SK-N-SH treated with all-trans-retinoic acid at 6 μM for 48 hours (cell line): ENCODE data around the gene STXBP3.

Experiments
- ATAC-seq: fragments of 200-7000 bp; cut with Tn5 transposase; 3 replicates; pipeline ENCODE4 v1.9.1; 2020; ENCODE audit warnings: mild to moderate bottlenecking, moderate library complexity
- ARNTL ChIP-seq: fragments of 450-650 bp; formaldehyde crosslinking; IDR thresholded peaks from 2 replicates; pipeline ENCODE4 v1.5.0; 2020; ENCODE audit warnings: low read depth, mild to moderate bottlenecking, moderate library complexity, borderline replicate concordance
- BACH2 ChIP-seq: fragments of 250-450 bp; sonication (Bioruptor Pico); IDR thresholded peaks from 2 replicates; pipeline ENCODE4 v1.9.0; 2021; ENCODE audit warnings: mild to moderate bottlenecking, borderline replicate concordance
- CSDC2 ChIP-seq: fragments of 250-450 bp; sonication (Bioruptor Pico); IDR thresholded peaks from 2 replicates; pipeline ENCODE4 v1.5.0; 2020; ENCODE audit warnings: mild to moderate bottlenecking, moderate library complexity
- ESRRG ChIP-seq: fragments of 250-450 bp; sonication (Bioruptor Pico); IDR thresholded peaks from 2 replicates; pipeline ENCODE4 v1.6.1; 2021; ENCODE audit warnings: mild to moderate bottlenecking
- GLIS3 ChIP-seq: fragments of 250-450 bp; sonication (Bioruptor Pico); IDR thresholded peaks from 2 replicates; pipeline ENCODE4 v1.5.0; 2020; ENCODE audit warnings: mild to moderate bottlenecking, moderate library complexity
- ISL1 ChIP-seq: fragments of 250-450 bp; sonication (Bioruptor Pico); IDR thresholded peaks from 2 replicates; pipeline ENCODE4 v2.1.2; 2022; ENCODE audit warnings: mild to moderate bottlenecking, moderate library complexity
- OSR1 ChIP-seq: fragments of 250-450 bp; sonication (Bioruptor Pico); IDR thresholded peaks from 2 replicates; pipeline ENCODE4 v1.8.0; 2022; ENCODE audit warnings: moderate library complexity, mild to moderate bottlenecking, inconsistent platforms
- PPARA ChIP-seq: fragments of 250-450 bp; sonication (Bioruptor Pico); IDR thresholded peaks from 2 replicates; pipeline ENCODE4 v1.5.0; 2020; ENCODE audit warnings: mild to moderate bottlenecking, borderline replicate concordance
- RARB ChIP-seq: fragments of 250-450 bp; sonication (Bioruptor Pico); IDR thresholded peaks from 2 replicates; pipeline ENCODE4 v1.8.0; 2021; ENCODE audit warnings: mild to moderate bottlenecking, moderate library complexity
- SNAI2 ChIP-seq: fragments of 250-450 bp; sonication (Bioruptor Pico); IDR thresholded peaks from 2 replicates; pipeline ENCODE4 v1.5.0; 2020; ENCODE audit warnings: mild to moderate bottlenecking, moderate library complexity
- TCF4 ChIP-seq: fragments of 250-450 bp; sonication (Bioruptor Pico); IDR thresholded peaks from 2 replicates; pipeline ENCODE4 v1.8.0; 2021; ENCODE audit warnings: mild to moderate bottlenecking, moderate library complexity, borderline replicate concordance
- TOX ChIP-seq: fragments of 250-450 bp; sonication (Bioruptor Pico); IDR thresholded peaks from 2 replicates; pipeline ENCODE4 v1.8.0; 2021; ENCODE audit warnings: mild to moderate bottlenecking, moderate library complexity, borderline replicate concordance
- ZFP3 ChIP-seq: fragments of 250-450 bp; sonication (Bioruptor Pico); IDR thresholded peaks from 2 replicates; pipeline ENCODE4 v1.5.0; 2020; ENCODE audit warnings: mild to moderate bottlenecking, moderate library complexity
- ZFP30 ChIP-seq: fragments of 450-650 bp; formaldehyde crosslinking; IDR thresholded peaks from 2 replicates; pipeline ENCODE4 v1.5.0; 2022; ENCODE audit warnings: mild to moderate bottlenecking, moderate library complexity
- ZNF565 ChIP-seq: fragments of 450-650 bp; formaldehyde crosslinking; conservative IDR thresholded peaks from 2 replicates; pipeline ENCODE4 v1.5.0; 2020; ENCODE audit warnings: low read depth, mild to moderate bottlenecking, moderate library complexity
- ZNF70 ChIP-seq: fragments of 450-650 bp; formaldehyde crosslinking; IDR thresholded peaks from 2 replicates; pipeline ENCODE4 v1.5.0; 2020; ENCODE audit warnings: mild to moderate bottlenecking, moderate library complexity
- ZNF8 ChIP-seq: fragments of 450-650 bp; formaldehyde crosslinking; IDR thresholded peaks from 2 replicates; pipeline ENCODE4 v1.5.0; 2020; ENCODE audit warnings: mild to moderate bottlenecking, moderate library complexity
- TF ChIP-seq, protein P1 (sequence below): fragments of 250-450 bp; sonication (Bioruptor Pico); IDR thresholded peaks from 2 replicates; pipeline ENCODE4 v1.5.1; 2021; ENCODE audit warnings: mild to moderate bottlenecking, moderate library complexity
- TF ChIP-seq, protein P2 (sequence below): fragments of 250-450 bp; sonication (Bioruptor Pico); IDR thresholded peaks from 2 replicates; pipeline ENCODE4 v1.5.1; 2020; ENCODE audit warnings: low read depth, mild to moderate bottlenecking, moderate library complexity
- TF ChIP-seq, protein P3 (sequence below): fragments of 250-450 bp; sonication (Bioruptor Pico); IDR thresholded peaks from 2 replicates; pipeline ENCODE4 v1.8.0; 2021; ENCODE audit warnings: low read depth, mild to moderate bottlenecking, moderate library complexity, borderline replicate concordance
- TF ChIP-seq, protein P4 (sequence below): fragments of 250-450 bp; sonication (Bioruptor Pico); IDR thresholded peaks from 2 replicates; pipeline ENCODE4 v1.5.0; 2020; ENCODE audit warnings: mild to moderate bottlenecking, moderate library complexity

Gene STXBP3

DNA sequence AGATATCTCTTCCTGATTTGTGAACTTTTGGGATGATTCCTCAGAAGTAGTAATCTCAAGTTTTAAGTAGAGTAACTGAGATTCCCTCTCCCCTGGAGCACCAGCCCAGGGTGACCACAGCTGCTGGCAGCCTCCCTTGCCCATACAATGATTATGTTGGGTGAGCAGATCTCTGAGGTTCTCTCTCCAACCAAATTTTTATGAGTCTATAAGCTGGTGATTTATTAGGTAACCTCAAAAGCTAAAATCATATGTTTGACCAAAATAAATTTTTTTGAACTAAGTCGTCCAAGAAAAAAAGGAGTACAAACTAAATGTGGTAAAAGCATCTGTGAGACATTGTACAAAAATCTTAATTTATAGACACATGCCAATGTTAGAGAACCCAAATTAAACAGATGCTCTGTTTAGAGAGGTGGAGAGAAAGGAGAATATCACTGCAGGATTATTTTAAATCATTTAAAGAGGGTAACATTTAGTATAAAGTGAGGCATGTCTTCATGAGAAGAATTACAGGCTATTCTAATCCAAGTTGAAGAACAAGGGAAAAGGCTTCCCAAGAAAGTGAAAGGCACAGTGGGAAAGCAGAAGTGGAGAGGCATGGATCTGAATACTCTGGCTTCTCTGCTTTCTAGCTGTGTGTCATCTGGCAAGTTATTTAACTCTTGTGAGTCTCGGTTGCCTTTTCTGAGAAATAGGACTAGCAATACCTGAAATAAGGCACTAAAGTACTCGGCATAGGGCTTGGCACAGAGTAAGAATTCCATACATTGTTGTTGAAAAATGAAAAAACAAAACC is 107.9 kb downstream of the STXBP3 start:
- peak; percentile 48; the same call in 2 of the 3 replicates for ATAC-seq
- TF ChIP-seq, protein P1, sequence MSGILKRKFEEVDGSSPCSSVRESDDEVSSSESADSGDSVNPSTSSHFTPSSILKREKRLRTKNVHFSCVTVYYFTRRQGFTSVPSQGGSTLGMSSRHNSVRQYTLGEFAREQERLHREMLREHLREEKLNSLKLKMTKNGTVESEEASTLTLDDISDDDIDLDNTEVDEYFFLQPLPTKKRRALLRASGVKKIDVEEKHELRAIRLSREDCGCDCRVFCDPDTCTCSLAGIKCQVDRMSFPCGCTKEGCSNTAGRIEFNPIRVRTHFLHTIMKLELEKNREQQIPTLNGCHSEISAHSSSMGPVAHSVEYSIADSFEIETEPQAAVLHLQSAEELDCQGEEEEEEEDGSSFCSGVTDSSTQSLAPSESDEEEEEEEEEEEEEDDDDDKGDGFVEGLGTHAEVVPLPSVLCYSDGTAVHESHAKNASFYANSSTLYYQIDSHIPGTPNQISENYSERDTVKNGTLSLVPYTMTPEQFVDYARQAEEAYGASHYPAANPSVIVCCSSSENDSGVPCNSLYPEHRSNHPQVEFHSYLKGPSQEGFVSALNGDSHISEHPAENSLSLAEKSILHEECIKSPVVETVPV (CRISPR knock-in tag), result no peak
- TF ChIP-seq TOX (CRISPR knock-in tag), result no peak
- TF ChIP-seq, protein P2, sequence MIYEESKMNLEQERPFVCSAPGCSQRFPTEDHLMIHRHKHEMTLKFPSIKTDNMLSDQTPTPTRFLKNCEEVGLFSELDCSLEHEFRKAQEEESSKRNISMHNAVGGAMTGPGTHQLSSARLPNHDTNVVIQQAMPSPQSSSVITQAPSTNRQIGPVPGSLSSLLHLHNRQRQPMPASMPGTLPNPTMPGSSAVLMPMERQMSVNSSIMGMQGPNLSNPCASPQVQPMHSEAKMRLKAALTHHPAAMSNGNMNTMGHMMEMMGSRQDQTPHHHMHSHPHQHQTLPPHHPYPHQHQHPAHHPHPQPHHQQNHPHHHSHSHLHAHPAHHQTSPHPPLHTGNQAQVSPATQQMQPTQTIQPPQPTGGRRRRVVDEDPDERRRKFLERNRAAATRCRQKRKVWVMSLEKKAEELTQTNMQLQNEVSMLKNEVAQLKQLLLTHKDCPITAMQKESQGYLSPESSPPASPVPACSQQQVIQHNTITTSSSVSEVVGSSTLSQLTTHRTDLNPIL, result no peak
- no peak for TF ChIP-seq ZFP3 (CRISPR knock-in tag)
- TF ChIP-seq ISL1 (CRISPR knock-in tag), result no peak
- TF ChIP-seq ARNTL (CRISPR knock-in tag), result no peak
- TF ChIP-seq PPARA (CRISPR knock-in tag), result no peak
- TF ChIP-seq, all 23 proteins: peak for 0

DNA sequence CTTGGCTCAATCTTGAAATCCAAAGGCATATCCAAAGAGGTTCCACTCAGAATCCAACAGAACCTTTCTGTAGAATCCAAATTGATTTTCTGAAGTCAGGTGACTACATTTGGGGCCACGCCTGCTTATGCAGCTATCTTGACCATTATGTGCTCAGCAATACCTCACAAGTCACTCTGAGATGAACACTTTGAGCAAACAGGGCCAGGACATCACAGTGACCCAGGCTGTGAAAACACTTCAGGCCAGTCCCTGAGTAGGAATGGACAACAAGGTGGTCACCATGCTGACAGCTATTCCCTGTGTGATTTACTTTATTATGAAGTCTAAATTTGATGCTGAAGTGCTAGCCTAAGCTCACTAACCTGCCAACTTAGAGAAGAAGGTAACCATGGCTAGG is 110.5 kb downstream of the STXBP3 start, which contains the start of gene AKNAD1:
Gene AKNAD1 (minus strand): TSS at position 101 of the 400 bp plus-strand sequence. CDS start 4,430 bp downstream, outside the sequence.
- no peak for ATAC-seq
- no peak for TF ChIP-seq PPARA (CRISPR knock-in tag)
- no peak for TF ChIP-seq SNAI2
- no peak for TF ChIP-seq ESRRG (CRISPR knock-in tag)
- TF ChIP-seq ZNF565 (CRISPR knock-in tag), result no peak
- TF ChIP-seq TOX (CRISPR knock-in tag), result no peak
- TF ChIP-seq, protein P1 (CRISPR knock-in tag), result no peak
- TF ChIP-seq OSR1 (CRISPR knock-in tag), result no peak
- TF ChIP-seq TCF4 (CRISPR knock-in tag), result no peak
- TF ChIP-seq ZNF70, result no peak
- no peak for TF ChIP-seq BACH2 (CRISPR knock-in tag)
- no peak for TF ChIP-seq ISL1 (CRISPR knock-in tag)
- TF ChIP-seq, protein P3, sequence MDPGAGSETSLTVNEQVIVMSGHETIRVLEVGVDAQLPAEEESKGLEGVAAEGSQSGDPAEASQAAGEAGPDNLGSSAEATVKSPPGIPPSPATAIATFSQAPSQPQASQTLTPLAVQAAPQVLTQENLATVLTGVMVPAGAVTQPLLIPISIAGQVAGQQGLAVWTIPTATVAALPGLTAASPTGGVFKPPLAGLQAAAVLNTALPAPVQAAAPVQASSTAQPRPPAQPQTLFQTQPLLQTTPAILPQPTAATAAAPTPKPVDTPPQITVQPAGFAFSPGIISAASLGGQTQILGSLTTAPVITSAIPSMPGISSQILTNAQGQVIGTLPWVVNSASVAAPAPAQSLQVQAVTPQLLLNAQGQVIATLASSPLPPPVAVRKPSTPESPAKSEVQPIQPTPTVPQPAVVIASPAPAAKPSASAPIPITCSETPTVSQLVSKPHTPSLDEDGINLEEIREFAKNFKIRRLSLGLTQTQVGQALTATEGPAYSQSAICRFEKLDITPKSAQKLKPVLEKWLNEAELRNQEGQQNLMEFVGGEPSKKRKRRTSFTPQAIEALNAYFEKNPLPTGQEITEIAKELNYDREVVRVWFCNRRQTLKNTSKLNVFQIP (CRISPR knock-in tag), result no peak
- no peak for TF ChIP-seq GLIS3 (CRISPR knock-in tag)
- no peak for TF ChIP-seq ZNF8 (CRISPR knock-in tag)
- no peak for TF ChIP-seq ZFP30 (CRISPR knock-in tag)
- no peak for TF ChIP-seq RARB (CRISPR knock-in tag)
- TF ChIP-seq, protein P4, sequence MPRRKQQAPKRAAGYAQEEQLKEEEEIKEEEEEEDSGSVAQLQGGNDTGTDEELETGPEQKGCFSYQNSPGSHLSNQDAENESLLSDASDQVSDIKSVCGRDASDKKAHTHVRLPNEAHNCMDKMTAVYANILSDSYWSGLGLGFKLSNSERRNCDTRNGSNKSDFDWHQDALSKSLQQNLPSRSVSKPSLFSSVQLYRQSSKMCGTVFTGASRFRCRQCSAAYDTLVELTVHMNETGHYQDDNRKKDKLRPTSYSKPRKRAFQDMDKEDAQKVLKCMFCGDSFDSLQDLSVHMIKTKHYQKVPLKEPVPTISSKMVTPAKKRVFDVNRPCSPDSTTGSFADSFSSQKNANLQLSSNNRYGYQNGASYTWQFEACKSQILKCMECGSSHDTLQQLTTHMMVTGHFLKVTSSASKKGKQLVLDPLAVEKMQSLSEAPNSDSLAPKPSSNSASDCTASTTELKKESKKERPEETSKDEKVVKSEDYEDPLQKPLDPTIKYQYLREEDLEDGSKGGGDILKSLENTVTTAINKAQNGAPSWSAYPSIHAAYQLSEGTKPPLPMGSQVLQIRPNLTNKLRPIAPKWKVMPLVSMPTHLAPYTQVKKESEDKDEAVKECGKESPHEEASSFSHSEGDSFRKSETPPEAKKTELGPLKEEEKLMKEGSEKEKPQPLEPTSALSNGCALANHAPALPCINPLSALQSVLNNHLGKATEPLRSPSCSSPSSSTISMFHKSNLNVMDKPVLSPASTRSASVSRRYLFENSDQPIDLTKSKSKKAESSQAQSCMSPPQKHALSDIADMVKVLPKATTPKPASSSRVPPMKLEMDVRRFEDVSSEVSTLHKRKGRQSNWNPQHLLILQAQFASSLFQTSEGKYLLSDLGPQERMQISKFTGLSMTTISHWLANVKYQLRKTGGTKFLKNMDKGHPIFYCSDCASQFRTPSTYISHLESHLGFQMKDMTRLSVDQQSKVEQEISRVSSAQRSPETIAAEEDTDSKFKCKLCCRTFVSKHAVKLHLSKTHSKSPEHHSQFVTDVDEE (CRISPR knock-in tag), result no peak
- no peak for TF ChIP-seq ZFP3 (CRISPR knock-in tag)
- no peak for TF ChIP-seq CSDC2 (CRISPR knock-in tag)
- TF ChIP-seq, all 23 proteins: peak for 0
